ENCODE data around the gene UGT1A7. TPM values are rescaled to one million over a fixed set of nuclear protein-coding genes. Genes with fewer than 3 reads are reported as not detected.
A peak's percentile ranks its signal among the peaks of the same experiment; 100 is the strongest.

UGT1A7 gene
- total RNA-seq, 6 donors from 2014 or later, result not detected

- no peak for DNase-seq
- no peak for ATAC-seq (ENCODE audit: low FRiP score in 2 of 2)
- no peaks in the 10 kb centered on the region for H3K27me3 ChIP-seq
- H3K4me1 ChIP-seq, result no peaks in the 10 kb centered on the region
- no peak overlapping the region for H3K4me3 ChIP-seq
- TF ChIP-seq POLR2AphosphoS5 (IDR thresholded peaks at IDR 0.05) (no peak), CTCF (IDR thresholded peaks at IDR 0.05) (no peak)
- H3K36me3 ChIP-seq, result no peaks in the 10 kb centered on the region
- no peaks in the 10 kb centered on the region for H3K9me3 ChIP-seq
- no peak overlapping the region for H3K27ac ChIP-seq
- WGBS, 2 donors, result 47 to 74% methylated on average over 2 to 3 of the region's 3 CpGs
Measured at GRCh38 chr2:233764761-233765160, 83.1 kb downstream of the UGT1A7 start.

- no peaks in the 10 kb centered on the region for H3K36me3 ChIP-seq
- H3K9me3 ChIP-seq, result no peaks in the 10 kb centered on the region
- H3K4me1 ChIP-seq, result no peaks in the 10 kb centered on the region
- TF ChIP-seq EP300 (IDR thresholded peaks at IDR 0.05) (no peak), CTCF (IDR thresholded peaks at IDR 0.05) (no peak), POLR2AphosphoS5 (IDR thresholded peaks at IDR 0.05) (no peak), POLR2A (IDR thresholded peaks at IDR 0.05) (no peak)
- DNase-seq (no peak), ATAC-seq (ENCODE audit: low FRiP score in 2 of 2) (no peak)
- H3K27ac ChIP-seq, result no peak overlapping the region
- no peak overlapping the region for H3K4me3 ChIP-seq
- H3K27me3 ChIP-seq, result no peaks in the 10 kb centered on the region
- WGBS, 2 donors, result 79 to 82% methylated on average over 4 of the region's 4 CpGs
Measured at GRCh38 chr2:233766416-233766815, 84.7 kb downstream of the UGT1A7 start.

- Histone ChIP-seq H3K4me1 (no peaks in the 10 kb centered on the region), H3K36me3 (no peaks in the 10 kb centered on the region), H3K9me3 (no peaks in the 10 kb centered on the region), H3K27ac (no peak overlapping the region), H3K27me3 (no peaks in the 10 kb centered on the region), H3K4me3 (no peak overlapping the region)
- ATAC-seq (ENCODE audit: low FRiP score in 2 of 2) (no peak), DNase-seq (no peak)
- 83% methylated on average over 4 of the region's 4 CpGs for WGBS, 2 donors
- TF ChIP-seq POLR2AphosphoS5 (IDR thresholded peaks at IDR 0.05) (no peak), EP300 (IDR thresholded peaks at IDR 0.05) (no peak), POLR2A (IDR thresholded peaks at IDR 0.05) (no peak), CTCF (IDR thresholded peaks at IDR 0.05) (no peak)
Measured at GRCh38 chr2:233768076-233768475, 86.4 kb downstream of the UGT1A7 start.

GRCh38 chr2:233769260-233769659, 87.6 kb downstream of the UGT1A7 start:
- H3K27me3 ChIP-seq, result no peaks in the 10 kb centered on the region
- no peaks in the 10 kb centered on the region for H3K4me1 ChIP-seq
- DNase-seq (no peak), ATAC-seq (ENCODE audit: low FRiP score in 2 of 2) (peak in 1 of 2 donors; percentile 57)
- no peak overlapping the region for H3K4me3 ChIP-seq
- H3K9me3 ChIP-seq, result no peaks in the 10 kb centered on the region
- 90 to 94% methylated on average over 9 of the region's 9 CpGs for WGBS, 2 donors
- H3K27ac ChIP-seq, result no peak overlapping the region
- TF ChIP-seq POLR2AphosphoS5 (IDR thresholded peaks at IDR 0.05) (no peak), CTCF (IDR thresholded peaks at IDR 0.05) (no peak), EP300 (IDR thresholded peaks at IDR 0.05) (no peak), POLR2A (IDR thresholded peaks at IDR 0.05) (no peak)
- H3K36me3 ChIP-seq, result no peaks in the 10 kb centered on the region

- H3K4me1 ChIP-seq, result no peaks in the 10 kb centered on the region
- DNase-seq, result peak in 1 of 2 donors; percentile 58
- no peak overlapping the region for H3K4me3 ChIP-seq
- TF ChIP-seq POLR2AphosphoS5 (IDR thresholded peaks at IDR 0.05), result no peak
- TF ChIP-seq EP300 (IDR thresholded peaks at IDR 0.05), result no peak
- TF ChIP-seq POLR2A (IDR thresholded peaks at IDR 0.05), result no peak
- 86 to 91% methylated on average over 16 of the region's 16 CpGs for WGBS, 2 donors
- no peak overlapping the region for H3K27ac ChIP-seq
- H3K36me3 ChIP-seq, result no peaks in the 10 kb centered on the region
- no peak for ATAC-seq (ENCODE audit: low FRiP score in 2 of 2)
- no peaks in the 10 kb centered on the region for H3K9me3 ChIP-seq
- H3K27me3 ChIP-seq, result no peaks in the 10 kb centered on the region
Measured at GRCh38 chr2:233772153-233772552, 90.5 kb downstream of the UGT1A7 start.
